Measurements from ENCODE around the gene KIAA1755. TPM values are rescaled to one million over a fixed set of nuclear protein-coding genes. Genes with fewer than 3 reads are reported as not detected.

Gene KIAA1755
- total RNA-seq, 8 experiments from 2014 or later = 0.05 to 73.6 (median 1.2) TPM

DNA sequence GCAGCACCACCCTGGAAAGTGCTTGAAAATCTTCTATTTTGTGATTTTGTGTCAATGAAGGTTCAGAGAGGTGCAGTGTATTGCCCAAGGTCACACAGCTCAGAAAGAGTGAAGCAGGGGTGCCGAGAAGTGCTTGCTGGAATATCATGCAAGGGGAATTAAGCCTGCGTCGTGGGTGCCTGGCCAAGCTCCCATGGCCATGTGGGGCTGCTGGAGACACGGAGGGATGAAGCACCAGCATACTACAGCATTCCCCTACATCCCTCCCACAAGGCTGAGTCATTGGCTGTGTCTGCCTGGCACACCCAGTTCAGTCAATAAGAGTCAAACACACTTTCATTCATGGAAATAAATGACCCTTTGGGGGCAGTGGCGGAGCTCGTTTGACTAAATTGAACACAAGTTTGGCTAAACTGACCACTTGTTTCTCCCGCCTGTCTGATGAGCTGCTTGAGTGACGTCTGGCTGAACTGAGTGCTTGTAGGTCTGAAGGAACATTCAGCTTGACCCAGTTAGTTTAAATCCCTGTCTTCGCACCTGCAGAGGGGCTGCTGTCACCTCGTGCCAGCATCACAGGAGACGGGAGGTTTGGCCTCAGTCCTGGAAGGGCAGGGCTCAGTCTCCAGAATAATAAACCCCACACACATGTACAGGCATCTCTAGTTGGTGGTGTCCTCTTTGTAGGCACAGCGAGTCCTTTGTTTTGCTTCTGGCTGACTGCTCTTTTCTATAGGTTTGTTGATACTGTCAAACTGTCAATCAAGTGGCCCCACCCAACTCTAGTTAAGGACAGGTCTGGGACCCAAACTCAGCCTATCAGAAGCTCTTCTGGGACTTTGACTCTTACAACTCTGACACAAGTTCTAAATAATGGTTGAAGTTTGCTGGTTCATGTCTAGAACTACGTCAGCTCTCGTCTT lies 87.0 kb downstream of the KIAA1755 start:
- H3K4me3 ChIP-seq = no peak overlapping the region
- 33 to 100% (median 74%) methylated on average over 1 to 14 of the region's 14 CpGs; no CpG with 5 or more reads in 1 of the 10 experiments for WGBS, 10 experiments
- peaks cover 0 to 5% of the 10 kb centered on the region in 2 donors for H3K4me1 ChIP-seq (replicated peaks in 1 of 2)
- in situ Hi-C loops (cut with MboI; ENCODE audit: low pct_unique_long_range_greater_than_20kb in 2 of 9, low sequenced_read_pairs in 9 of 9, unreplicated experiment in 9 of 9) = no loop called here
- H3K27ac ChIP-seq = no peak overlapping the region
- ATAC-seq (replicated peaks in 6 of 8) = peak in 6 of 8 experiments; percentile 43 to 99 (median 84)

DNA sequence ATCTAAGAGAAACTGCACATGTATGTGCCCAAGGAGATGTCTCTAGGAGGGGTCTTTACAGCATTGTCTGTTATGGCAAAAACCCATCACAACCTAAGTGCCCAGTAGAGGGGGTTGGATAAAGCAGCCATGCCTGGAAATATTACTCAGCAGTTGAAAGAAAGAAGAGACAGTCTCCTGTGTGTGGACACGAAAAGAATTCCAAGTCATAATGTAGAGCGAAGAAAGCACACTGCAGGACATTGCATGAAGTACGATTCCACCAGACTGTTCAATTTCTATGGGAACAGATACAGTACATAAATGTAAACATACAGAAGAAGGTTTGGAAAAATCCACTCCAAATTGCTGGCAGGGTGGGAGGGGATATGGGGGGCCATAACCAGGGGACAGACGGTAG lies 88.1 kb downstream of the KIAA1755 start:
- Histone ChIP-seq H3K4me3 (no peak overlapping the region), H3K4me1 (replicated peaks in 1 of 2) (peaks cover 0 to 5% of the 10 kb centered on the region in 2 donors), H3K27ac (no peak overlapping the region)
- ATAC-seq (replicated peaks in 6 of 8) = peak in 2 of 8 experiments; percentile 43 to 61
- WGBS, 10 experiments = 33 to 86% (median 56%) methylated on average over 1 to 4 of the region's 4 CpGs; no CpG with 5 or more reads in 4 of the 10 experiments
- in situ Hi-C loops (cut with MboI; ENCODE audit: low pct_unique_long_range_greater_than_20kb in 2 of 9, low sequenced_read_pairs in 9 of 9, unreplicated experiment in 9 of 9) = no loop called here

DNA sequence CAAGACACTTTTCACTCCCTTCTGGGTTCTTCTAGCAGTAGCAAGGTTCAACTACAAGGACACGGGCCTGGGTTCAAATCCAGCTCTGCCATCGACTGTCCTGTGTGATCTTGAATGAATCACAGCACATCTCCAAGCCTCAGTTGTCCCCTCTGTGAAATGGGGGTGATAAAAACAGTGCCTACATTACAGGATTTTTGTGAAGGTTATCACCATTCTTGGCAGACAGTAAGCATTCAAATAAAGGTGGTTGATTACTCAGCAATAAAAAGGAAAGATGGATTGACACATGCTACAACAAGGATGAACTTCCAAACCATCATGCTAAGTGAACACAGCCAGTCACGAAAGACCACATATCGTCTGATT lies 88.9 kb downstream of the KIAA1755 start:
- H3K4me3 ChIP-seq = no peak overlapping the region
- H3K4me1 ChIP-seq (replicated peaks in 1 of 2) = peaks cover 0 to 5% of the 10 kb centered on the region in 2 donors
- in situ Hi-C loops (cut with MboI; ENCODE audit: low pct_unique_long_range_greater_than_20kb in 2 of 9, low sequenced_read_pairs in 9 of 9, unreplicated experiment in 9 of 9) = no loop called here
- 42 to 100% (median 65%) methylated on average over 1 to 4 of the region's 4 CpGs; no CpG with 5 or more reads in 1 of the 10 experiments for WGBS, 10 experiments
- ATAC-seq (replicated peaks in 6 of 8) = no peak
- H3K27ac ChIP-seq = no peak overlapping the region

DNA sequence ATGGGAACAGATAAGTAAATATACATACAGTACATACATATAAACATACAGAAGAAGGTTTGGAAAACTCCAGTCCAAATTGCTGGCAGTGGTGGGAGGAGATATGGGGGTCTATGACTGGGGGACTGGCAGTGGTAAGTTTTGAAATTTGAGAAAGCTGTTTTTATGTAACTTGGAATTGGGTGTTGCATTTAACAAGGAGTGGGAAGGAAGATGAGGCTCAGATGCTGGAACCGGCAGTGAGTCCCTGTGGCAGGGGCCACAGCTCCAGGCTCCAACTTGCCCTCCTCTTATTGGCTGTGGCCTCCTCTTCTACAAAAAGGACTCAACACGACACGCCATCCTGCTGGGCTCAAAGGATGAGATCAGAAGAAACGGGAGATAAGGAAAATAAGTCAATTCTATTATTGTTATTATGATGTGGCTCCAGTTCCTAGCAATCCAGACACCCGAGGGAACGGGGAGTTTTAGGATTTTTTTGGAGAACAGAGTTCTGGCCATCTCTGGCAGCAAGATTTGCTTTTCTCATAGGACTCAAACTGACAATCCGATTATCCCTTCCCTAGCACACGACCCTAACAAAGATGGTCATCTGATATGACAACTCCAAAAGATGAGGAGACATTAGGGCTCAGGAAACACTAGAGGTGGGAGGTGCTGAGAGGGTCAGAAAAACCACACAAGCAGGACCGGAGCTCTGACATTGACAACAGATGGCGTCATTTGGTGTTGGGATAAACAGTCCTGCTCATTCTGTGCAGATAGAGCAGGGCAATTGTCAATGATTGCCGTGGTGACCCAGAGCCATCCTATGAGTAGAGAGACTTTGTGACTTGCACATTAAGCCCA lies 89.5 kb downstream of the KIAA1755 start:
- peak in 2 of 8 experiments; percentile 31 to 46 for ATAC-seq (replicated peaks in 6 of 8)

DNA sequence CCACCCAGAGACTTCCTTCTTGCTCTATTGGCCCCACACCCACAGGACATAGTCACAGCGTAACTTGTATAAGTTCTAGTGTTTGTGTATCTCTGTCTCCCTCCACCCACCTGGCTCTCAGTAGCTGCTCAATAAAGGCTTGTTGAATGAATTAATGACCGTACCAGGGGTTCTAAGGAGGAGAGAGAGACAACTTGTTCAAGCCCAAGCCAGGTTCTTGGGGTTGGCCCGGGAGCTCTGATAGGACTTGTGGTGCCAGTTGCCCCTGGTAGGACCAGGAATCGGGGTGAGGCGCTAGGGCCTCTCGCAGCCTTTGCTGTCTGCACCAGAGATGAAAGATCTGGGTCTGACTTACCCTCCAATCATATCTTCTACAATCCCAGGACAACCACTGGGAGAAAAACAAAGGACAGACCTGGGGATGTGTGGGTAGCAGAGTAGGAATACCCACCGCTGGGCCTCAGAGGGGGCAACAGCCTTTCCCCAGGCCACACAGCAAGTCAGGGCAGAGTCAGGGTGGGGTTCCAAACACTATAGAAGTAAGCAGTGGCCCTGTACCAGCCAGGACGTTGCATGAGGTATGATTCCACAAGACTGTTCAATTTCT lies 90.2 kb downstream of the KIAA1755 start:
- in situ Hi-C loops (cut with MboI; ENCODE audit: low pct_unique_long_range_greater_than_20kb in 2 of 9, low sequenced_read_pairs in 9 of 9, unreplicated experiment in 9 of 9) = no loop called here
- Histone ChIP-seq H3K27ac (no peak overlapping the region), H3K4me3 (no peak overlapping the region), H3K4me1 (replicated peaks in 1 of 2) (peaks cover 0 to 3% of the 10 kb centered on the region in 2 donors)
- 20 to 100% (median 80%) methylated on average over 1 to 2 of the region's 8 CpGs; no CpG with 5 or more reads in 5 of the 10 experiments for WGBS, 10 experiments
- no peak for ATAC-seq (replicated peaks in 6 of 8)

More for the DNA sequence above, 89.5 kb downstream of the KIAA1755 start:
- H3K27ac ChIP-seq = no peak overlapping the region
- H3K4me3 ChIP-seq = no peak overlapping the region
- peaks cover 0 to 5% of the 10 kb centered on the region in 2 donors for H3K4me1 ChIP-seq (replicated peaks in 1 of 2)
- WGBS, 10 experiments = 9 to 63% (median 46%) methylated on average over 2 to 8 of the region's 11 CpGs; no CpG with 5 or more reads in 2 of the 10 experiments
- in situ Hi-C loops (cut with MboI; ENCODE audit: low pct_unique_long_range_greater_than_20kb in 2 of 9, low sequenced_read_pairs in 9 of 9, unreplicated experiment in 9 of 9) = no loop called here

DNA sequence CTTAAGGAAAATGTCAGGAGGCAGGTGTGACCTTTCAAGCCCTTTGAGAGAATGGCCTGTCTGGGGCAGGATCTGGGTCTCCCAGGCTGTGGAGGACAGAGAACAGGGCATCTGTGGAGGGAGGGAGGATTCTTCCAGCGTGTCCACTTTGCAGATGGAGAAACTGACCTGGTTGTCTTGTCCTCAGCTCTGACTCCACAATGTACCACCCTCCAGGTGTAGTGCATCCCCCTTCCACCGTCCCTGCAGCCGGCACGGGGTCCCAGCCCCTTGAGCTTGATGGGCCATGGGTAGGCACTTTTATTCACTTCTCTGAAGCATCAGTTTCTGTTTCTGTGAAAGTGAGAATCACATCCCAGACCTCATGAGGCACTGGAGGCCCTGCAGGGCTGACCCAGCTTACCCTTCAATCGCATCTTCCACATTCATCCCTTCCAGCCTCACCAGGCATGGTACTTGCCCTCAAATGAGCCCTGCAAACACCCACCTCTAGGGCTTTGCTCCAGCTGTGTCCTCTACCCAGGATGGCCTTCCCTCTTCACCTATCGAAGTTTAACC lies 90.8 kb downstream of the KIAA1755 start:
- no peak for ATAC-seq (replicated peaks in 6 of 8)
- H3K4me1 ChIP-seq (replicated peaks in 1 of 2) = no peaks in the 10 kb centered on the region
- WGBS, 10 experiments = 90 to 100% (median 96%) methylated on average over 1 to 2 of the region's 6 CpGs; no CpG with 5 or more reads in 4 of the 10 experiments
- no peak overlapping the region for H3K27ac ChIP-seq
- H3K4me3 ChIP-seq = no peak overlapping the region
- in situ Hi-C loops (cut with MboI; ENCODE audit: low pct_unique_long_range_greater_than_20kb in 2 of 9, low sequenced_read_pairs in 9 of 9, unreplicated experiment in 9 of 9) = no loop called here

DNA sequence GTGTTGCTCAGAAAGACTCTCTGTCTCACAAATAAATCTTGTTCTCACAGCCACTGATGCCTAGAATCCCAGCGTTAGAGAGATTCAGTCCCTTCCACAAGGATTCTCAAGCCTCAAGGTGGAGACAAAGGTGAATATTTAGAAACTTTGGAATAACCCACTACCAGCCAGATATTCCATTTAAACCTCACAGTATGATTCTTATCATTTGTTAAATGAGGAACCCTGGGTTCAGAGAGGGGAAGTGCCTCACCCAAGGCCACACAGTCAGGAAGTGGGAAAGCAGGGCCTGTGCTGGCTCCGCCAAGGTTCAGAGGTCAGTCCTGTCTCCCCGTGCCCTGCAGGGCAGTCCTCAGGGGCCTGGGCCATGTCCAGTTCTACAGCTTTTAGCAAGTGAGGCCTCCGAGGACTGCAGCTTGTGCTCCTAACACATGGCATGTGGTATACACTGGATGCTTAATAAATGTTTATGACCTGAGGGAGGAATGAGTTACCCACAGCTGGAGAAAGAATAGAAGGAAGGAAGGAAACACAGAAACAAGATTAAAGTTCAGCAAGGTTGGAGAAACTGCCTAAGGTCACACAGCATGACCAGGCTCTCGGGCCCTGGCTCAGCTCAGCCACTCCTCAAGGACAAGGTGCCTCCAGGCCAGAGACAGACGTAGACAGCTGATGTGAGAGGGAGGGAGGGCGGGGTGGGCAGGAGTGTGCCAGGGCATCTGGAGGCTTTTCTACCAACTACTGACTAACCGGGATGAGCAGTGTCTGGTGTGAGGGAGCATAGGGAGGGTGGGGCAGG lies 91.5 kb downstream of the KIAA1755 start:
- Histone ChIP-seq H3K27ac (no peak overlapping the region), H3K4me3 (no peak overlapping the region), H3K4me1 (replicated peaks in 1 of 2) (no peaks in the 10 kb centered on the region)
- WGBS, 10 experiments = 42 to 100% (median 65%) methylated on average over 1 to 4 of the region's 8 CpGs; no CpG with 5 or more reads in 2 of the 10 experiments
- in situ Hi-C loops (cut with MboI; ENCODE audit: low pct_unique_long_range_greater_than_20kb in 2 of 9, low sequenced_read_pairs in 9 of 9, unreplicated experiment in 9 of 9) = no loop called here
- no peak for ATAC-seq (replicated peaks in 6 of 8)

DNA sequence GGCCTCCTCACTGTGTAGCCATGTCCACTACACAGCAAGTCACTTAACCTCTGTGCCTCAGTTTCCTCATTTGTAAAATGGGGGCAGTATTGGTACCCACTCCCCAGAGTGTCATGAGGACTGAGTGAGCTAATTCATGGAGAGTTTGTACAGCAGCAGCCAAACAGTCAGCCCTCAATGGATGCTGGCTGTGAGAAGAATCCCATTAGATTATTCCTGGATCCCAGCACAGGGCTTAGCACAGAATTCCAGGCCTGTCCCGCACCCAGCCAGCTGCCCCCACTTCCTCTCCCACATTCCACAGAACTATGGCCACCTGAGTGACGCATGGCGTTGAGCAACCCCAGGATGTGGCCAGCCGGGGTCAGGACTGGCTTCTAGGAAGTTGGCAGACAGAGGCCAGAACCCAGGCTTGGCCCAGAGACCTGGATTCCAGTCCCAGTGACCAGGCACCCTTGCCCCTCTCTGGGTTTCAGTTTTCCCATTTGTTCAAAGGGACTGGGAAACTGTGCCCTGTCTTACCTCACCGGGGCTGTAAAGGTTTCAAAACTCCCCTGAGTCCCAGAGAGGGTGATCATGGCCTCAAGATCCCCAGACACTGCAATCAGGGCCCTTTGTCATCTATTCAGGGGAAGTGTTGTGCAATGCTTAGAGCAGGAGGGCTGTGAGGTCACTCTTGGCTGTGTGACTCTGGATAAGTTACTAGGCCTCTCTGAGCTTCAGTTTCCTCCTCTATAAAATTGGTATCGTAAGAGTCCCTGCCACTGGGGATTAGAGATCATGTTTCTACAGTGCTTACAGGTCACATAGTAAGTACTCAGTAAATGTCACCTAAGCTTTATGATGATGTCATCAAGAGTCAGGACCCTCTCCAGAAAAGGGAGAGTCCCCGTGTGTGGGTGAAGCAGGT lies 92.4 kb downstream of the KIAA1755 start:
- WGBS, 10 experiments = 10 to 100% (median 43%) methylated on average over 1 to 6 of the region's 7 CpGs; no CpG with 5 or more reads in 3 of the 10 experiments
- in situ Hi-C loops (cut with MboI; ENCODE audit: low pct_unique_long_range_greater_than_20kb in 2 of 9, low sequenced_read_pairs in 9 of 9, unreplicated experiment in 9 of 9) = no loop called here
- Histone ChIP-seq H3K27ac (no peak overlapping the region), H3K4me1 (replicated peaks in 1 of 2) (no peaks in the 10 kb centered on the region), H3K4me3 (no peak overlapping the region)
- ATAC-seq (replicated peaks in 6 of 8) = peak in 1 of 8 experiments; percentile 6

DNA sequence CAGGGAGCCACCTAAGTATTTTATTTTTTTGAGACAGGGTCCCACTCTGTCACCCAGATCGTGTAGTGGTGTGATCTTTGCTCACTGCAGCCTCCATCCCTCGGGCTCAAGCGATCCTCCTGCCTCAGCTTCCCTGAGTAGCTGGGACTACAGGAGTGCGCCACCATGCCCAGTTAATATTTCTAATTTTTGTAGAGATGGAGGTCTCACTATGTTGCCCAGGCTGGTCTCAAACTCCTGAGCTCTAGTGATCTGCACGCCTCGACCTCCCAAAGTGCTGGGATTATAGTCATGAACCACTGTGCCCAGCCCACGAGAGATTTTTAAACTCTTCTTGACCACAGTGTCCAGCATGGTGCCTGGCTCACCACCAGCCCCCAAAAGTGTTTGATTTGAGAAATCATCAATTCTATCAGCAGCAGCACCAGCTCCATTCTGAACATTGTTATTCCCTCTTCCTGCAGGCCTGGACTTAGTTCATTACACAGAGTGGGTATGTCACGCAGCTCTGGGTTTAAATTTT lies 93.1 kb downstream of the KIAA1755 start:
- Histone ChIP-seq H3K27ac (no peak overlapping the region), H3K4me3 (no peak overlapping the region), H3K4me1 (replicated peaks in 1 of 2) (no peaks in the 10 kb centered on the region)
- WGBS, 10 experiments = 73 to 100% (median 86%) methylated on average over 1 to 8 of the region's 8 CpGs; no CpG with 5 or more reads in 2 of the 10 experiments
- ATAC-seq (replicated peaks in 6 of 8) = no peak
- in situ Hi-C loops (cut with MboI; ENCODE audit: low pct_unique_long_range_greater_than_20kb in 2 of 9, low sequenced_read_pairs in 9 of 9, unreplicated experiment in 9 of 9) = no loop called here

DNA sequence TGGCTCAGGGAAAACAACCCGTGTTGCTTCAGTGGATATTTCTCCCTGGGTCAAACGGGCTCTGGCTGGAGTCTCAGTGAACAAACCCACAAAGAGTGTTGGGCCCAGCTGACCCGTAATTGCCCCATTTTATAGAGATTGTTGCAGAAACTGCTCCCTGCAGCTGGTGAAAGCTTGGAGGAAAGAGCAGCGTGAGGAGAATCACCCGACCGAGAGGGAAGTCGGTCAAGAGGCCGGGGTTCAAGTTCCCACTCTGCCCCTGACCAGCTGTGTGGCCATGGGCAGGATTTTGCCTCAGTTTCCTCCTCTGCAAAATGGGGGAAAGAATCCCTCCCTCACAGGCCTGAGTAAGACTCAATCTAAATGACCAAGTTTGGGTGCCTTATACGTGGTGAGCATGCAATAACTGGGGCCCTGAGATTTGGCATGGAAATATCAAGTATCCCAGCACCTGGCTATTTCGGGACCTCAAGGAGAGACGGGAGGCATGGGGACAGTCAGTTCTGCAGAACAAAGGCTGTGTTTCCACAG lies 93.8 kb downstream of the KIAA1755 start:
- no peak overlapping the region for H3K27ac ChIP-seq
- no peak overlapping the region for H3K4me3 ChIP-seq
- in situ Hi-C loops (cut with MboI; ENCODE audit: low pct_unique_long_range_greater_than_20kb in 2 of 9, low sequenced_read_pairs in 9 of 9, unreplicated experiment in 9 of 9) = no loop called here
- 63 to 100% (median 86%) methylated on average over 1 to 4 of the region's 11 CpGs; no CpG with 5 or more reads in 2 of the 10 experiments for WGBS, 10 experiments
- no peaks in the 10 kb centered on the region for H3K4me1 ChIP-seq (replicated peaks in 1 of 2)
- ATAC-seq (replicated peaks in 6 of 8) = no peak
